ENCODE data around the gene PCOLCE2.

Gene PCOLCE2

DNA sequence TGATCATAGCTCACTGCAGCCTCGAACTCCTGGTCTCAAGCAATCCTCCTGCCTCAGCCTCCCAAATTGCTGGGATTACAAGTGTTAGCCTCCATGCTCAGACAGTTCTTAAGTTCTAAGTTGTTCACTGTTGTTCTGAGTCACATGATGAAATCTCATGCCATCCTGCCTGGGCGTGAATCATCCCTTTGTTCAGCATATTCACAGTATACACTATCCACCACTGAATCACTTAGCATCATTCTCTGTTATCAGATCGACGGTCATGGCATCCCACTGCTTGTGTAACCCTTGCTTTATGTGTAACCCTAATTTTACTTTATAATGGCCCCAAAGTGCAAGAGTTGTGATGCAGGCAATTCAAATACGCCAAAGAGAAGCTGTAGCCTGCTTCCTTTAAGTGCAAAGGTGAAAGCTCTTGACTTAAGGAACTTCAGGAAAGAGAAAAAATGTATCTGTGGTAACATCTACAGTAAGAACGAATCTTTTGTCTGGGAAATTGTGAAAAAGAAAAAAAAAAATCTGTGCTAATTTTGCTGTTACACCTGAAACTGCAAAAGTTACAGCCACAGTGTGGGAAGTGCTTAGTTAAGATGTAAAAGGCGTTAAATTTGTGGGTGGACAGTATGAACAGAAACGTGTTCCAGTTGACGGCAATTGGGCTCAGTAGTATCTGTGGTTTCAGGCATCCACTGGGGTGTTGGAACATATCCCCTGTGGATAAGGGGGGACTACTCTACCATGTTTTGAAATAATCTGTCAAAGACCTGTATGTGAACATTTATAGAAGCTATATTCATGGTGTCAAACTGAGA, 80.6 kb downstream of the PCOLCE2 start:
- no peak for DNase-seq (ENCODE audit: low read depth, low spot score)

DNA sequence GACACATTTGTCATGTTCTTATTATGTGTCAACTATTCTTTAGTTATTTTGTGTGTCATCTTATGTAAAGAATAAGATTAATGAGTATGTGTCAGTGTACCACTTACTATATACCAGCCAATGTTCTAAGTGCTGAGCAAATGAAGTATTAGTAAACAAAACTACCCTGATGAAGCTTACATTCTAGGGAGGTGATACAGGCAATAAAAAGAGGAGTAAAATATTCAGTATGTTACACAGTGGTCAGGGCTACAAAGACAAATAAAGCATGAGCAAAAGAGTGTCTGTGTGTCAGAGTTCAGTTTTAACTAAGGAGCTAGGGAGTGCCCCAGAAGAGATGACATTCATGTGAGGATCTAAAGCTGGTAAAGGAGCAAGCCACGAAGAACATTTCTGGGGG, 86.0 kb downstream of the PCOLCE2 start:
- no peak for DNase-seq (ENCODE audit: low read depth, low spot score)

DNA sequence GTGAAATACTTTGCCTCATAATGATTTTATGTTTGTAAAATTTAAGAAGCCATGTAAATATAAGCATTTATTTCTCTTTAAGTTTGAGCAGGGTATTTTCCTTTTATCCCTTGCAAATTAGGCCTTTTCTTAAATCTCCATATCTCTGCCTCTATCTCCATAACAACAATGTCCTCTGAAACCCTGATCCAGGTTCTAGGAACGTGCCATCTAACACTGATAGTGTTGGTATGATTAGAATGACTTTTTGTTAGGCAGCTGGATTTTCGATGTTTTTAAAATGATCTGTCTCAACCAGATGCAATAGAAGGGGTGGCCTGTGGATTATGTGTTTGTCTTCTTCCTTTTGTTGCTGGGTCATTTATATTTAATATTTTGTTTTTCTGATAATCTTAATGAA, 87.1 kb downstream of the PCOLCE2 start:
- no peak for DNase-seq (ENCODE audit: low read depth, low spot score)

DNA sequence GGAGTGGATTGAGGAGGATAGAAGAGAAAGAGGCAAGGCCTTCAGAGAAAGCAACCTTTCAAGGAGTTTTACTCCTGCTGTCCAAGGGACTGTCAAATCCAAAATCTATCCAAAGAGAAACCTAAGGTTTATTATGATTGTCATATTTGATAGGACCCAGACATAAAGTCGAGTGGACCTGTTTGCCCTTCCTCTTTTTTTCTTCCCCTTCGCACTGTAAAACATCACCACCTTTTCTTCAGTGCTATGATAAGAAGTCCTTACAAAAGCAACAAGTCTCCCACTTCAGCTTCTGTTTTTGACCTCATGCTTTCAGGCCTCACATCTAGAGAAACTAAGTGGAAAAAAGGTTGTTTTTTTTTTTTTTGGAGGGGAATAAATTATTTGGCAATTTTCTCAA, 92.1 kb downstream of the PCOLCE2 start:
- no peak for DNase-seq (ENCODE audit: low read depth, low spot score)

DNA sequence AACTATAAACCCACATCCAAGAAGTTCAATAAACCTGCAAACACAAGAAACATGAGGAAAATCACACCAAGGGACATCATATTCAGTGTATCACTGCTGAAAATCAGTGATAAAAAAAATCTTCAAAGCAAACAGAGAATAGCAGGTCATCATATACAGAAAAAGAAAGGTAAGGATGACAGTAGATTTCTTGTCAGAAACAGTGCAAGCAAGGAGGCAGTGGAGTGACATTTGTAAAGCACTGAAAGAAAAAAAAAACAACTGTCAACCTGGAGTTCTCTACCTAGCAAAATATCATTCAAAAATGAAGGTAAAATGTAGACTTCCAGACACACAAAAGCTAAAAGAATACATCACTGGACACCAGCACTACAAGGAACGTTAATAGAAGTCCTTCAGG, 93.6 kb downstream of the PCOLCE2 start:
- no peak for DNase-seq (ENCODE audit: low read depth, low spot score)

DNA sequence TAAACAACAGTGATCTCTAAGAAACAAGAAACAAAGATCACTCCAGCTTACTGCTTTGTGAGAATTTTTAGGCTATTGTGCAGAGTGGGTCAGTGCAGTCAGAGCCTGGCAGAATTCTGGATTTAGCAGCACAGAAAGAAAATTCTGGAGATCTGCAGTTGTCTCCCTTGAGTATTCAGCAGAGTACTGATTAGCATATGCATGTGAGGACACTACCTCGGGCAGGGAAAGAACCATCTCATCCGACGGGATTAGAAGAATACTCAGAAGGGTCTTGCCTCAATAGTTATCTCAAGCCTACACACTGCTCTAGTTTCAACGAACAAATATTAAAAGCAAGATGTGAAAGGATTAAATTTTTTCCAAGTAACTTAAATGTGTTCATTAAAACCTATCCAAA, 94.4 kb downstream of the PCOLCE2 start:
- no peak for DNase-seq (ENCODE audit: low read depth, low spot score)

DNA sequence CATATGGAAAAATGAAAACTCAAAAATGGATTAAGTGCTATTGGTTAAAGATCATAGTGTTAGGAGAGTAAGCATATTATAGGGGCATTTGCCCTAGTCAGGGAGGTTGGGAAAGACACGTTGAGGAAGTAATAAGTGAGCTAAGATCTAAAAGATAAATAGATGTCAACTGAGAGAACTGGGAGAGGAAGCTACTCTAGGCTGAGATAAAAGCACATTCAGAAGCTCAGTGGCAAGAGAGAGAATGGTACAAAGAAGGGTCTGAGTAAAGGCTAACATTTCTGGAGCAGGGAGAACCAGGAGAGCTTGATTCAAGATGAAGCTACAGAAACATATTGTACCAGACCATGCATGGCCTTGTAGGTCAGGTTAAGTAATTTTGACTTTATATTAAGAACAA, 101.2 kb downstream of the PCOLCE2 start:
- DNase-seq (ENCODE audit: low read depth, low spot score): no peak

DNA sequence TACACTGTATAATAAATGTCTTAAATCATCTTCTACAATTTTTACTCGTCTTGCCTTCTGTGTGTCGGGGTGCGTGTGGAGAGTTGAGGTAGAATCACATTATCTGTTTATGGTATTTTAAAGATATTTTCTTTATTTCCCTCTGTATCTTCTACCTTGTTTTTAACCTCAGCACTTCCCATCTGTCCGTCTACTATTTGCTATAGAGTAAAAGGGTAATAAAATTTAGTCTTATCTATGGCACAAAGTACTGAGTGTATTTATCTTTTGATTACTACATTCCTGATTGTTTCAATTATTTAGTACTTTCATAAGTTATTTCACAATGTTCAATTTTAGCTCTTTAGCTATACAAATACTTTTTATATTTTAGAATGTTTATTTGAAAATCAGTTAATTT, 102.9 kb downstream of the PCOLCE2 start:
- DNase-seq (ENCODE audit: low read depth, low spot score): no peak

DNA sequence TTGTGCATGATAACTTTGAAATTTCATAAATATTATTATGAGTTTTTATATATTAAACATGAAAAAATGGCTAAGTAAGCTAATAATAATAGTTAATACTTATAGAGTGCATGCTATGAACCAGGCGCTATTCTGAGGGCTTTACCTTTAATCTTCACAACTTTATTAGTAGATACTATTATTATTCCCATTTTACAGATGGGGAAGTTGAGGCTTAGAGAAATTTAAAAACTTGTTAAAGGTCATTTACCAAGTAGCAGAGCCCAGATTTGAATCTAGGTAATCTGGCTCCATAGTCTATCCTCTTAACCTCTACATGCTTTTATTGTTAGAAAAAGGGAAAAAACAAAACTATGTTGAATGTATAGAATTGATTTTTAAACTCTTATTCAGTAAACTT, 104.7 kb downstream of the PCOLCE2 start:
- no peak for DNase-seq (ENCODE audit: low read depth, low spot score)

DNA sequence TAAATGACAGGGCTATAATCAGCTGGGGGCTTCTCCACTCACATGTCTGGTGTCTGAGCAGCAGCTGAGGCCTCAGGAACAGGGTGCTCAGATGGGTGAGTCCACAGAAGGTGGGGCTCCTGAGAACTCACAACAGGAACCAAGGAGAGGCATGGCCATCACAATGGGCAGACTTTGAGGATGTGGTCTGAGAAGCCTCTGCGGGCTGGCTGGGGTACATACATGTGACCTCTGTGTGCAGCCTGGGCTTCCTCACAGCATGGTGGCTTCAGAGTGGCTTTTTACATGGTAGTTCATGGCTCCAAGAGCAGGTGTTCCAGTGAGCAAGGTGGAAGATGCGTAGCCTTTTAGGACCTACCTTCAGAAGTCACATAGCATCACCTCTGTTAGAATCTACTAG, 106.3 kb downstream of the PCOLCE2 start:
- no peak for DNase-seq (ENCODE audit: low read depth, low spot score)

DNA sequence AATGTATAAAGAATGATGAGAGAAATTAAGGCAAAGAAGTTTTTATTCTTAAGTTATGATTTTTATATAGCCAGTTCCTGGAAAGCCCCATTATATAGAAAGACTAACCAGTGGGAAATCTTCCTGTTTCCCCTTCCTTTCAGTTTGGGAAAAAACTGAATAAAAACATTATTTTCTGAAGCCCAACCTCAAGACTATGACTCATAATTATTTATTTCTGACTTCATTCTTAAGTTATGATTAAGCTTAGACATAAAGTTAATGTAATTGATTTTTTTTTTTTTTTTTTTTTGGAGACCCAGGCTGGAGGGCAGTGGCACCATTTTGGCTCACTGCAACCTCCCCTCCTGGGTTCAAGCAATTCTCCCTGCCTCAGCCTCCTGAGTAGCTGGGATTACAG, 109.3 kb downstream of the PCOLCE2 start:
- no peak for DNase-seq (ENCODE audit: low read depth, low spot score)

DNA sequence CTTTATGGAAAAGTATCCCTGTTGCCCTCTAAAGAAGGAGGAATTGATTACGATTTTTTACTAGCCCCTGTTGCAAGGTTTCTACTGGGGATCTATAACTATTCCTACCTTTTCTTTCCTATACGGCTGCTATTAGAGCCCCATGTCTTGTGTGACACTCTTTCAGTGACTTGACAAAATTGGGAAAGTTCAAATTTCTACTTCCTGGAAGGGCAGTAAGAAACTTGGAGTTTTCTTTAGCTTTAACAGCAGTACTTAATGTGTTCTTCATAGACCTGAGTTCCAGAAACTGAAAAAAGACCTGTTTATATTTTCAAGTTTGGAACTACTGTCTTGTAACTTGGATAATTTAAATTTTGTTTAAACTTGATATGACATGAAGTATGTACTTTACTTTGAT, 110.3 kb downstream of the PCOLCE2 start:
- DNase-seq (ENCODE audit: low read depth, low spot score): no peak

DNA sequence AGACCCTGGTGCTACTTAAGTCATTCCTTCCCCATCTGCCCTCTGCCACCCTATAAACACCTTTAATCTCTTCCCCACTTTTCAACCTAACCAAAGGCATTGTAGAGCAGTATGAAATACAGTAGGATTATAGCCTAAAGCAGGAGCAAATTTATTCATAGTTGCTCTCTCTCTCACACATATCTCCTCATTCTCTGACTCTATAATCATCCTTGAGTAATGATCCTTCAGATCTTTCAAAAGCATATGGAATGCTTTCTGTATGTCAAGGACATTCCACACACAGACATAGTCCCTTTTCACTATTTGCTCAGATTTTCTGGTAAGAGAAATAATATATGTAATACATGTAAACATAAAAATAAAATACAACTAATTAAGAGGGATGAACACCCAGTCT, 111.0 kb downstream of the PCOLCE2 start:
- DNase-seq (ENCODE audit: low read depth, low spot score): no peak

DNA sequence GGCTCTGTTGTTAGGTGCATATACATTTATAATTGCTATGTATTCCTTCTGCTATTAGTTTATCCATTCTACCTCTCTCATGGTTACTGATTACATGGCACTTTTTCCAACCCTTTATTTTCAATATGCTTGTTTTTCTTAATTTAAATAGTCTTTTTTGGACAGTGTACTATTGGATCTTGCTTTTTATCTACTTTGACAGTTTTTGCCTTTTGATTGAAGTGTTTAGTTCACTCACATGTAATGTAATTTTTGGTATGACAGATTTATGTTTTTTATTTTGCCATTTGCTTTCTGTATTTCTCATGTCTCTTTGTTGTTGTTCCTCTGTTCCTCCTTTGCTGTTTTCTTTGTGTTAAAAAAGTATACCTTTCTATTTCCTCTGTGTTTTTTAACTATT, 120.5 kb downstream of the PCOLCE2 start:
- DNase-seq (ENCODE audit: low read depth, low spot score): no peak

Measured in activated naive CD8-positive, alpha-beta T cell treated with anti-CD3 and anti-CD28 coated beads, Interleukin-2, amount 50 U/mL, for 16 hours (primary cell).